ENCODE results near the gene SERPINE1. TPM values are rescaled to one million over a fixed set of nuclear protein-coding genes. Genes with fewer than 3 reads are reported as not detected.
A peak's percentile ranks its signal among the peaks of the same experiment; 100 is the strongest.

Gene SERPINE1
- total and polyA plus RNA-seq, 2 of the 13 experiments (the other 11 are each of a cell fraction or from before 2014, with no cell fraction given): 21.2 to 1,576 TPM

DNA sequence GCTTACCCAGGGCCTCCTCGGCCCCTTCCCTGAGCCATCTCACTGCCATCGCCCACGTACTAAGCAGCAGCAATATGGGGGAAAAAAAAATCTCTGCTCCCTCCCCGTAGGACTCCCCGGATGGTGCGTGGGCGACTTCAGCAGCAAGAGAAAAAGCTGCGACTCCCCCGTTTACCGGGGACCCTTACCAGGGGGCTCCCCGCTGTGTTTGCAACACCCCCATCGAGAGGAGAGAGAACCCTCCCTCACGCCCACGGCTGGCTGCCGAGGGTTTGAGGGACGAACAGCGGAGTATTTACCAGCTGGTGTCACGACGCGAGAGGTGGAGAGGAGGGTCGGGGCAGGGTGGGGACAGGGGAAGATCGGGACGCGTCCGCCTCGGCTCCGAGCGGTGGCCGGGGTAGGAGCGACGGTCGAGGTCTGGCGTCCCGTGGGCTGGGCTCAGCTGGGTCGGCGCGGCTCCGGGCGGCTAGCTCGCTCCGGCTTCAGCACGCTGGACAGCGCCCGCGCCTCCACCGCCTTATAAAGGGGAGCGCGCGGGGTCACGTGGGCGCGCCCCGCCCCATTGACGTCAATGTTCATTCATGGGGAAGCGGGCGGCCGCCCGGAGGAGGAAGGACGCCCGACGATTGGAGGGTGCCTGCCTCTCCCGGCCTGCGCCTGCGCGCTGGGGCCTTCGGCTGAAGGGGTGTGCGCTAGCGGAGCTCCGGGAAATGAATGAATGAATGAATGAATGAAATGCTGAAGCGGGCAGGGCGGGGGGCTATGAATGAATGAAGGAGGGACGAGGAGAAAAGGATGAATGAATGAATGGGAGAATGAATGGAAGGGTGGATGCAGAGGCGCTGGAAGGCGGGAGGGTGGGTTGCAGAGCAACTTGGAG, 38.4 kb downstream of the SERPINE1 start, which contains the start of gene VGF (continued):
- TF ChIP-seq RBM22 (optimal IDR thresholded peaks at IDR 0.05; ENCODE audit: low read length) (no peak), PHB2 (IDR thresholded peaks at IDR 0.05; ENCODE audit: partially characterized antibody) (no peak), ZNF782 (CRISPR knock-in tag; IDR thresholded peaks at IDR 0.05; ENCODE audit: borderline replicate concordance) (peak; percentile 99; the same call in 1 of the 2 replicates), ZFAT (CRISPR knock-in tag; conservative IDR thresholded peaks at IDR 0.05) (peak; percentile 93), POLR2AphosphoS5 (IDR thresholded peaks at IDR 0.05; ENCODE audit: low read depth, low read length) (no peak), PCBP1 (IDR thresholded peaks at IDR 0.05; ENCODE audit: borderline replicate concordance, low read depth, low read length) (no peak), ZMYM2 (CRISPR knock-in tag; IDR thresholded peaks at IDR 0.05) (no peak), ZNF580 (CRISPR knock-in tag; IDR thresholded peaks at IDR 0.05; ENCODE audit: borderline replicate concordance, low read depth) (peak; percentile 100), CSRNP2 (CRISPR knock-in tag; conservative IDR thresholded peaks at IDR 0.05; ENCODE audit: low read depth) (peak; percentile 89), JARID2 (CRISPR knock-in tag; IDR thresholded peaks at IDR 0.05; ENCODE audit: insufficient replicate concordance) (peak; percentile 90), SUZ12 (IDR thresholded peaks at IDR 0.05; ENCODE audit: low read depth, low read length) (no peak), CEBPB (IDR thresholded peaks at IDR 0.05; ENCODE audit: borderline replicate concordance, low read depth, low read length) (no peak), REL (CRISPR knock-in tag; conservative IDR thresholded peaks at IDR 0.05) (peak; percentile 98; the same call in 1 of the 2 replicates), ZNF350 (CRISPR knock-in tag; IDR thresholded peaks at IDR 0.05; ENCODE audit: borderline replicate concordance, low read depth) (peak; percentile 88), ZNF18 (CRISPR knock-in tag; IDR thresholded peaks at IDR 0.05; ENCODE audit: insufficient replicate concordance) (peak; percentile 95)
- TF ChIP-seq, protein P1, sequence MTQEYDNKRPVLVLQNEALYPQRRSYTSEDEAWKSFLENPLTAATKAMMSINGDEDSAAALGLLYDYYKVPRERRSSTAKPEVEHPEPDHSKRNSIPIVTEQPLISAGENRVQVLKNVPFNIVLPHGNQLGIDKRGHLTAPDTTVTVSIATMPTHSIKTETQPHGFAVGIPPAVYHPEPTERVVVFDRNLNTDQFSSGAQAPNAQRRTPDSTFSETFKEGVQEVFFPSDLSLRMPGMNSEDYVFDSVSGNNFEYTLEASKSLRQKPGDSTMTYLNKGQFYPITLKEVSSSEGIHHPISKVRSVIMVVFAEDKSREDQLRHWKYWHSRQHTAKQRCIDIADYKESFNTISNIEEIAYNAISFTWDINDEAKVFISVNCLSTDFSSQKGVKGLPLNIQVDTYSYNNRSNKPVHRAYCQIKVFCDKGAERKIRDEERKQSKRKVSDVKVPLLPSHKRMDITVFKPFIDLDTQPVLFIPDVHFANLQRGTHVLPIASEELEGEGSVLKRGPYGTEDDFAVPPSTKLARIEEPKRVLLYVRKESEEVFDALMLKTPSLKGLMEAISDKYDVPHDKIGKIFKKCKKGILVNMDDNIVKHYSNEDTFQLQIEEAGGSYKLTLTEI (CRISPR knock-in tag; conservative IDR thresholded peaks at IDR 0.05): no peak
- TF ChIP-seq, protein P2, sequence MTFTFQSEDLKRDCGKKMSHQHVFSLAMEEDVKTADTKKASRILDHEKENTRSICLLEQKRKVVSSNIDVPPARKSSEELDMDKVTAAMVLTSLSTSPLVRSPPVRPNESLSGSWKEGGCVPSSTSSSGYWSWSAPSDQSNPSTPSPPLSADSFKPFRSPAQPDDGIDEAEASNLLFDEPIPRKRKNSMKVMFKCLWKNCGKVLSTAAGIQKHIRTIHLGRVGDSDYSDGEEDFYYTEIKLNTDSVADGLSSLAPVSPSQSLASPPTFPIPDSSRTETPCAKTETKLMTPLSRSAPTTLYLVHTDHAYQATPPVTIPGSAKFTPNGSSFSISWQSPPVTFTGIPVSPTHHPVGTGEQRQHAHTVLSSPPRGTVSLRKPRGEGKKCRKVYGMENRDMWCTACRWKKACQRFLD (CRISPR knock-in tag; IDR thresholded peaks at IDR 0.05; ENCODE audit: borderline replicate concordance): peak; percentile 97
- TF ChIP-seq, protein P3, sequence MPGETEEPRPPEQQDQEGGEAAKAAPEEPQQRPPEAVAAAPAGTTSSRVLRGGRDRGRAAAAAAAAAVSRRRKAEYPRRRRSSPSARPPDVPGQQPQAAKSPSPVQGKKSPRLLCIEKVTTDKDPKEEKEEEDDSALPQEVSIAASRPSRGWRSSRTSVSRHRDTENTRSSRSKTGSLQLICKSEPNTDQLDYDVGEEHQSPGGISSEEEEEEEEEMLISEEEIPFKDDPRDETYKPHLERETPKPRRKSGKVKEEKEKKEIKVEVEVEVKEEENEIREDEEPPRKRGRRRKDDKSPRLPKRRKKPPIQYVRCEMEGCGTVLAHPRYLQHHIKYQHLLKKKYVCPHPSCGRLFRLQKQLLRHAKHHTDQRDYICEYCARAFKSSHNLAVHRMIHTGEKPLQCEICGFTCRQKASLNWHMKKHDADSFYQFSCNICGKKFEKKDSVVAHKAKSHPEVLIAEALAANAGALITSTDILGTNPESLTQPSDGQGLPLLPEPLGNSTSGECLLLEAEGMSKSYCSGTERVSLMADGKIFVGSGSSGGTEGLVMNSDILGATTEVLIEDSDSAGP (CRISPR knock-in tag; IDR thresholded peaks at IDR 0.05; ENCODE audit: borderline replicate concordance): peak; percentile 82

Data from HepG2 (cell line).